Hypothalamus (tissue), 51 donors: ENCODE results near the gene OR1S2.
"Not testable (repeated sequence)": the region's sequence is repeated elsewhere in the genome, so short reads cannot be mapped to it uniquely, and the experiment has no call there.

Experiments used
- DNase-seq, 51 donors: peaks; one replicate each; lab custom pipeline; 2025; lab: John Stamatoyannopoulos, UW

OR1S2 gene

GRCh38 chr11:58204042-58204441 is at the start of gene OR1S2:
Gene OR1S2 (minus strand): TSS chr11:58204142. CDS start chr11:58204142, 0 bp downstream.
- DNase-seq, result no peak

GRCh38 chr11:58243954-58244353 is 40.0 kb upstream of the OR1S2 start:
- no peak for DNase-seq

- no peak for DNase-seq
Measured at GRCh38 chr11:58227956-58228615, 24.1 kb upstream of the OR1S2 start.

GRCh38 chr11:58222721-58223120 is 18.8 kb upstream of the OR1S2 start:
- DNase-seq, result no peak

GRCh38 chr11:58216476-58216875 is 12.5 kb upstream of the OR1S2 start:
- no peak for DNase-seq

- DNase-seq, result not testable (repeated sequence)
Measured at GRCh38 chr11:58212420-58212819, 8.5 kb upstream of the OR1S2 start, which contains the start of gene OR1S1. Gene OR1S1 (plus strand): TSS chr11:58212720.

- DNase-seq, result no peak
Measured at GRCh38 chr11:58199271-58199670, 4.7 kb downstream of the OR1S2 start.

GRCh38 chr11:58195939-58196338 is 8.0 kb downstream of the OR1S2 start:
- DNase-seq, result no peak

GRCh38 chr11:58193391-58193790 is 10.6 kb downstream of the OR1S2 start:
- DNase-seq, result no peak

- no peak for DNase-seq
Measured at GRCh38 chr11:58192229-58192628, 11.7 kb downstream of the OR1S2 start.

- no peak for DNase-seq
Measured at GRCh38 chr11:58188770-58189169, 15.2 kb downstream of the OR1S2 start, which contains the start of gene OR9Q2. Gene OR9Q2 (plus strand): TSS chr11:58189070. CDS start chr11:58190491, 1,421 bp downstream.

- no peak for DNase-seq
Measured at GRCh38 chr11:58186938-58187337, 17.0 kb downstream of the OR1S2 start.

- DNase-seq, result no peak
Measured at GRCh38 chr11:58179648-58180047, 24.3 kb downstream of the OR1S2 start.

GRCh38 chr11:58178444-58178843 is 25.5 kb downstream of the OR1S2 start:
- DNase-seq, result no peak

GRCh38 chr11:58177409-58178054 is 26.4 kb downstream of the OR1S2 start:
- DNase-seq, result no peak

GRCh38 chr11:58165504-58166106 is 38.3 kb downstream of the OR1S2 start:
- DNase-seq, result no peak

GRCh38 chr11:58164990-58165389 is 39.0 kb downstream of the OR1S2 start:
- DNase-seq, result no peak

GRCh38 chr11:58164389-58164788 is 39.6 kb downstream of the OR1S2 start:
- DNase-seq, result no peak
